GM18907 (cell line): ENCODE measurements around the gene DENND6A.
"Not testable (repeated sequence)": the region's sequence is repeated elsewhere in the genome, so short reads cannot be mapped to it uniquely, and the experiment has no call there.

Source experiments
- ATAC-seq: cut with Tn5 transposase; IDR thresholded peaks from one replicate; pipeline ENCODE4 v1.9.1; 2021; ENCODE audit warnings: mild to moderate bottlenecking, moderate library complexity; ENCODE audit not compliant: unreplicated experiment

Gene DENND6A

GRCh38 chr3:57694146-57694545 is 1.3 kb upstream of the DENND6A start:
- ATAC-seq: no peak

GRCh38 chr3:57692133-57692395 is 813 bp downstream of the DENND6A start:
- not testable (repeated sequence) for ATAC-seq

- no peak for ATAC-seq
Measured at GRCh38 chr3:57691411-57692132, 1.3 kb downstream of the DENND6A start.

GRCh38 chr3:57689367-57690053 is 3.4 kb downstream of the DENND6A start:
- no peak for ATAC-seq

GRCh38 chr3:57688291-57688690 is 4.6 kb downstream of the DENND6A start:
- no peak for ATAC-seq

- ATAC-seq: no peak
Measured at GRCh38 chr3:57683286-57683685, 9.6 kb downstream of the DENND6A start.

GRCh38 chr3:57682284-57682683 is 10.6 kb downstream of the DENND6A start:
- ATAC-seq: no peak

GRCh38 chr3:57681691-57682090 is 11.2 kb downstream of the DENND6A start:
- ATAC-seq: no peak

- no peak for ATAC-seq
Measured at GRCh38 chr3:57680046-57680445, 12.8 kb downstream of the DENND6A start.

GRCh38 chr3:57675530-57675929 is 17.3 kb downstream of the DENND6A start:
- ATAC-seq: no peak

GRCh38 chr3:57673156-57673555 is 19.7 kb downstream of the DENND6A start:
- ATAC-seq: no peak

GRCh38 chr3:57670543-57670942 is 22.3 kb downstream of the DENND6A start:
- ATAC-seq: no peak

- ATAC-seq: no peak
Measured at GRCh38 chr3:57661404-57661803, 31.5 kb downstream of the DENND6A start.

- ATAC-seq: no peak
Measured at GRCh38 chr3:57659806-57660439, 33.0 kb downstream of the DENND6A start.

- no peak for ATAC-seq
Measured at GRCh38 chr3:57659004-57659673, 33.7 kb downstream of the DENND6A start.

- ATAC-seq: no peak
Measured at GRCh38 chr3:57658536-57658935, 34.3 kb downstream of the DENND6A start.

- no peak for ATAC-seq
Measured at GRCh38 chr3:57655727-57656126, 37.1 kb downstream of the DENND6A start.

- ATAC-seq: no peak
Measured at GRCh38 chr3:57654267-57654666, 38.6 kb downstream of the DENND6A start.

GRCh38 chr3:57652203-57652602 is 40.7 kb downstream of the DENND6A start:
- ATAC-seq: no peak

- no peak for ATAC-seq
Measured at GRCh38 chr3:57647292-57647940, 45.5 kb downstream of the DENND6A start.

GRCh38 chr3:57646723-57647122 is 46.2 kb downstream of the DENND6A start:
- no peak for ATAC-seq
